A172 (cell line): ENCODE results near the gene MND1. TPM values are rescaled to one million over a fixed set of nuclear protein-coding genes. Genes with fewer than 3 reads are reported as not detected.
A peak's percentile ranks its signal among the peaks of the same experiment; 100 is the strongest.

Experiments
- DNase-seq: peaks from one replicate; pipeline ENCODE4 v3.0.0-alpha.2; 2015; ENCODE audit warnings: low spot score
- total RNA-seq: library from RNA; depleted of rRNA; stranded (reverse); fragments of >200 nt; shearing (Covaris generic); gene quantifications from 2 replicates; pipeline ENCODE4 v1.2.3, GENCODE V29; 2014

MND1 gene
- total RNA-seq, 1 experiment from 2014 or later, result 39.6 TPM

DNA sequence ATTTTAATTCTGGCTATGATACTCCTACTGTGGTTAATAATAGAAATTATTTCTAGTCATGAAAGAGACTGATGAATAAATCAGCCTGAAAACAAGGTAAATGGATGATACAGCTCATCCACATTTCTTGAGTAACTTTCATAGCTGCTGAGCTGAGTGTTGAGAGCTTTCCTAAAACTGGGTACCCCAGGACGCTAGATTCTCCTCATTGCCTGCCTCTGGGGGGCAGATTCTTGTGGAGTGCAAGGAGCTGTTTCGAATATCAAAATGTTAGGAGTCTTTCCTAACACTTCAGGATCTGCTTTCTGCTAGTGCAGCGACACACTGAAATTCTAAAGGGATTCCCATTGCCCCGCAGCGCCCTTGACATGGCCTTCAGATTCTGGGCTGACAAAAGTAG is 2.1 kb downstream of the MND1 start:
- no peak for DNase-seq

DNA sequence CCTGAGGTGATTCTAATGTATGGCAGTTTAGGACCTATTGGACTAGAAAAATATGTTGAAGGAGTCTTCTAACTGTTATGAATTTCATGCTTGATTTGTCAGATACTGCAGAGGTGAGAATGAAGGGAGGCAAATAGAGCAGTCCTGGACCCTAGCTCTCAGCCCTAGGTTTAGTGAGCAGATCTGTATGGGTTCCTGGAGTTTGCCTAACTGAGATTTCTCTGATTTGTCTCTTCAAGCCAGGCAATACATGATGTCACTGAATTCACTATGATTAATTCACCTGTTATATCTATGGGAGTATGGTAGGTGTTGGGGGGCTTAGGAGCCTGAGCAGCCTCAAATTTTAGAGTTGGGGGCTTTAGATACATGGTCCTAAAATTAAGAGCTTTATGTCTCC is 2.6 kb downstream of the MND1 start:
- DNase-seq, result no peak

- peak; percentile 51 for DNase-seq
These were observed 3.5 kb downstream of the MND1 start for GRCh38 chr4:153348006-153348405.

GRCh38 chr4:153349206-153349805 is 4.8 kb downstream of the MND1 start:
- DNase-seq, result no peak

- no peak for DNase-seq
These were observed 17.7 kb downstream of the MND1 start for GRCh38 chr4:153362184-153362583.

GRCh38 chr4:153364061-153364460 is 19.6 kb downstream of the MND1 start:
- no peak for DNase-seq

GRCh38 chr4:153365003-153365402 is 20.5 kb downstream of the MND1 start:
- DNase-seq, result no peak

DNA sequence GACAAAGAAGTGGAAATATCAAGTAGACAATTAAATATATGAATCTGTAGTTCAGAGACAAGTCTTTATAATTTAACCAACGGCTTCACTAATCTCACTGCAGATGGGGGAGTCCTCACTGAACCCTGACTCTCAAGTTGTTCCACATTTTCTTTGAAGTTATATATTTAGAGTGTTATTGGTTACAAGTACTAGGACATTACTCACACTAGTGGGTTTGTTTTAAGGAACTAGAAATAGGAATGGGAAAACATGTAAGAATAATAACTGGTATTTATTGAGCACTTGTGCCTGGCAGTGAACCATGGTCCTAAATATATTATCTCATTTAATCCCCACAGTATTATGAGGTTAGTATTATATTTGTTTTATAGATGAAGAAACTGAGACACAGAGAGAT is 22.0 kb downstream of the MND1 start:
- DNase-seq, result no peak

DNA sequence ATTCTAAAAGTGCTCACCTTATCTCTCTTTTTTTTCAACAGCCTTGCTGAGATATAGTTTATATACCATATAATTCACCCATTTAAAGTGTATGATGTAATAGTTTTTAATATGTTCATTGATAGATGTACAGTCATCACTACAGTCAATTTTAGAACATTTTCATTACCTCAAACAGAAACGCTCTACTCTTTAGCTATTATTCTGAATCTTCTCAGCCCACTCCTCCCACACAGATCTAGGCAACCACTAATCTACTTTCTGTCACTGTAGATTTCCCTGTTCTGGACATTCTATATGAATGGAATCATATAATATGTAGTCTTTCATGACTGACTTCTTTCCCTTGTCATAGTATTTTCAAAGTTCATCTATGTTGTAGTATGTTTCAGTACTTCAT is 22.6 kb downstream of the MND1 start:
- DNase-seq, result no peak

- DNase-seq, result no peak
These were observed 24.5 kb downstream of the MND1 start for GRCh38 chr4:153369021-153369420.

DNA sequence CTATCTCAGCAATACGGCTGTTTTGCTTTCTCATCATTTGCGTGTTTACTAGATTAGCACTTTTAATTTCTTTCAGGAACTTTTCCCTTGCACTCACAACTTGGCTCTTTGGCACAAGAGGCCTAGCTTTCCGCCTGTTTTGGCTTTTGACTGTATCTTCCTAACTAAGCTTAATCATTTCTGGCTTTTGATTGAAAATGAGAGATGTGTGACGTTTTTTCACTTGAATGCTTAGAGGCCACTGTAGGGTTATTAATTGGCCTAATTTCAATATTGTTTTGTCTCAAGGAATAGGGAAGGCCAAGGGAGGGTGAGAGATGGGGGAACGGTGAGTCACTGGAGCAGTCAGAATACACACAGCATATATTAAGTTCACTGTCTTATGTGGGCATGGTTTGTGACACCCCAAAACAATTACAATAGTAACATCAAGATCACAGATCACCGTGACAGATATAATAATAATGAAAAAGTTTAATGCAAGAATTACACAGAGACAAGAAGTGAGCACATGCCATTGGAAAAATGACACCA is 27.3 kb downstream of the MND1 start:
- DNase-seq, result no peak

- no peak for DNase-seq
These were observed 28.6 kb downstream of the MND1 start for GRCh38 chr4:153372967-153373562.

- no peak for DNase-seq
These were observed 30.0 kb downstream of the MND1 start for GRCh38 chr4:153374442-153374841.

DNA sequence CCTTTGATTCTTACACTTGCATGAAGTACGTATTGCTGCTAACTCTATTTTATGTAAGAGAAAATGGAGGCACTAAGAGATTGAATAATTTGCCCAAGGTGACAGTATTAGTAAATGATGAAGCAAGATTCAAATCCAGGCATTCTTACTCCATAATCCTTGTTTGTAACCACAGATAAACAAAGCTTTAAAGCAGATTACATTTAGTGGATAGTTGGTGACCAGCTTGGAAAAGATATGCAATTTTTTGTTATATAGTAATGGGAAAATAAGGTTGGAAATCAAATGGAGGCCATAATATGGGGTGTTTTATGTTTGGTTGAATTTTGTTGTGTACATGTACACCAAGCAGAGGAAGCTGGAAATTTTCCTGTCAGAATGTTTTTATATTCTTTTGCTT is 30.8 kb downstream of the MND1 start:
- DNase-seq, result no peak

DNA sequence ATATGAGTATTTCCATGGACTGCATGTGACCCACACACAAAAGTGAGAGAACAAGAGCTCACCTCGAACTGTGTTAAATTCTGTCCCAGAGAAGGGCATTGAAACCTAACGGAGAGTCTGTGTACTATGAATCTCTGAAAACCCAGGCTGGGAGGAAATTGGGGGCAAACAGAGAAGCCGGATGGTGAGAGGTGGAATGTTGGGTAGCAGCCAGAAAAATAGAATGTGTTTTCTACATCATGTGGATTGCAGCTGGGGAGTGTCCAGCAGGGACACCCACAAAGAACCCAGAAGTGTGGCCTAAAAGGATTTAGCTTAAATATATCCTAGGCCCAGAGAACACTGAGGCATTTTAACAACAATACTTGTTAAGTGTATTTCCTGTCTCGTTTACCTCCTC is 38.6 kb downstream of the MND1 start:
- no peak for DNase-seq

- DNase-seq, result no peak
These were observed 39.7 kb downstream of the MND1 start for GRCh38 chr4:153384160-153384559.

GRCh38 chr4:153385784-153386183 is 41.3 kb downstream of the MND1 start:
- no peak for DNase-seq

DNA sequence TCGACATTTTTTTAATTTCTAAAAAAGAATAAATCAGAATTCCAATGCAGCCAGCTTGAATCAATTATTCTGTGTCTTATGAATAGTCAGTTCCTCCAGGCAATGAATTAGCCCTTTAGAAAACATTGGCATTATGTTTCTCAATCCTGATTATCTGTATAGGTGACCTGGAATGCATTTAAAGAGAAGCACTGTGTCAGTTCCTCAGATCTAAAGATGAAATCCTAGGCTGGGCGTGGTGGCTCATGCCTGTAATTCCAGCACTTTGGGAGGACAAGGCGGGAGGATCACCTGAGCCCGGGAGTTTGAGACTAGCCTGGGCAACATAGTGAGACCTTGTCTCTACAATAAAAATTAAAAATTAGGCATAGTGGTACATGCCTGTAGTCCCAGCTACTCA is 43.5 kb downstream of the MND1 start:
- no peak for DNase-seq

DNA sequence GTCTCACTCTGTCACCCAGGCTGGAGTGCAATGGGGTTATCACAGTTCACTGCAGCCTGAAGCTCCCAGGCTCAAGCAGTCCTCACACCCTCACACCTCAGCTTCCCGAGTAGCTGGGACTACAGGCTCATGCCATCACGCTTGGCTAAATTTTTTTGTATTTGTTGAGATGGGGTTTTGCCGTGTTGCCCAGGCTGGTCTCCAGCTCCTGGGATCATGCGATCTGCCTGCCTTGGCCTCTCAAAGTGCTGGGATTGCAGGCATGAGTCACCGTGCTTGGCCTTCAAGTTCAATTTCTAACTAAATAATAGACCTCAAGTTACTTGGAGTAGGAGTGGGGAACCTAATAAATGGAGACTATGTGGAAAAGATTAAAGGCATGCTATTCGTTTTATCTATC is 48.9 kb downstream of the MND1 start:
- DNase-seq, result no peak

- no peak for DNase-seq
These were observed 50.5 kb downstream of the MND1 start for GRCh38 chr4:153394945-153395344.

GRCh38 chr4:153398713-153399112 is 54.2 kb downstream of the MND1 start:
- DNase-seq, result no peak

GRCh38 chr4:153399358-153399757 is 54.9 kb downstream of the MND1 start:
- DNase-seq, result no peak

DNA sequence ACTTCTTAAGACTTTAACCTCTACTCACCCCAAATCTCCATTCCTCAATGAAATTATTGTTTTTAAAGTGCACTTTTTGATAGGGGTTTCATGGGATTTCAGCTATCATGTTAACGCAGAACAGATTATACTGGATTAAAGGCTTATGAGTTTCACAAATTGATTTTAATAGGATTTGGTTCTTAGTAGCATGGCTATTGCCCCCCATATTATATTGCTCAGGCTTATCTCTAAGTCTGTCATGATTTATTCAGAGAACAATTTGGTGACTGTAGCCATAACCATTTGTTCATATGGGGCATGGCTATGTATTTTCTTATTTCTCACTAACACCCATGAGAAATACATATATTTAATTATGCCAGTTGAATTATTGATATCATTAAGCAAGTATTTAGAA is 57.0 kb downstream of the MND1 start:
- no peak for DNase-seq

DNA sequence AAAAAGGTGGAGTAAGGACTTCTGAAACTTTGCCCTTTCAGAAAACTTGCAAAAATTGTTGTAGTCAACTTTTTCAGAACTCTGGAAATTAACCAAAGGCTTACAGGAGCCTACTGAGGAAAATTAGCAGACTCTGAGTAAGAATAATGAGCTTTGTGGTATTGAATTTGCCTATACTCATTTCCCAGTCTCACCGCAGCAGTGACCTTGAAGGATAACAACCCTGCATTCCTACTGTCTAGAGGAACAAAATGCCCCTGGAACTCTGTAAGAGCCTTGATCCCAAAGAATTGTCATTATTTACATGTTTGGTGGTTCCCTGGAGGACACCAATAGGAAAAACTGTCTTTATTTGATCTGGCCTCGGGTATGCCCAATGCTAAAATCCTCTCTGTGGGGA is 57.9 kb downstream of the MND1 start:
- no peak for DNase-seq
